ENCODE measurements around the gene TEX26.

The TEX26 gene

GRCh38 chr13:30936971-30937370, 4.5 kb downstream of the TEX26 start:
- Histone ChIP-seq H3K9ac (ENCODE audit: low read depth, low read length) (no peak overlapping the region), H3K9me3 (ENCODE audit: control insufficient read depth, insufficient read depth, low read length) (no peaks in the 10 kb centered on the region), H3K27ac (ENCODE audit: low read depth, low read length) (no peak overlapping the region), H3K4me3 (ENCODE audit: low read depth, low read length) (no peak overlapping the region), H3K36me3 (ENCODE audit: control insufficient read depth, insufficient read depth, low read length) (no peaks in the 10 kb centered on the region), H3K27me3 (ENCODE audit: control insufficient read depth, insufficient read depth, low read length) (peaks cover 16% of the 10 kb centered on the region), H3K4me1 (ENCODE audit: control insufficient read depth, insufficient read depth, low read length) (peaks cover 9% of the 10 kb centered on the region)

DNA sequence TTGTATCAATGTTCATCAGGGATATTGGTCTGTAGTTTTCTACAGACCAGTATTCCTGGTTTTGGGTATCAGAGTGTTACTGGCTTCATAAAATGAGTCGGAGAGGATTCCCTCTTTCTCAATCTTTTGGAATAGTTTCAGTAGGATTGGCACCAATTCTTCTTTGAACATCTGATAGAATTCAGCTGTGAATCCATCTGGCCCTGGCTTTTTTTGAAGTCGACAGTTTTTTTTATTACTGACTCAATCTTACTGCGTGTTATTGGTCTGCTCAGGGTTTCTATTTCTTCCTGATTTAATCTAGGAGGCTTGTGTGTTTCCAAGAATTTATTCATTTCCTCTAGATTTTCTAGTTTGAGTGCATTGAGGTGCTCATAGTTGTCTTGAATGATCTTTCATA, 11.4 kb downstream of the TEX26 start:
- H3K27ac ChIP-seq (ENCODE audit: low read depth, low read length): no peak overlapping the region
- no peaks in the 10 kb centered on the region for H3K27me3 ChIP-seq (ENCODE audit: control insufficient read depth, insufficient read depth, low read length)
- no peaks in the 10 kb centered on the region for H3K36me3 ChIP-seq (ENCODE audit: control insufficient read depth, insufficient read depth, low read length)
- H3K9ac ChIP-seq (ENCODE audit: low read depth, low read length): no peak overlapping the region
- H3K4me1 ChIP-seq (ENCODE audit: control insufficient read depth, insufficient read depth, low read length): no peaks in the 10 kb centered on the region
- no peak overlapping the region for H3K4me3 ChIP-seq (ENCODE audit: low read depth, low read length)
- H3K9me3 ChIP-seq (ENCODE audit: control insufficient read depth, insufficient read depth, low read length): peaks cover 3% of the 10 kb centered on the region; the same call in 1 of the 2 replicates

DNA sequence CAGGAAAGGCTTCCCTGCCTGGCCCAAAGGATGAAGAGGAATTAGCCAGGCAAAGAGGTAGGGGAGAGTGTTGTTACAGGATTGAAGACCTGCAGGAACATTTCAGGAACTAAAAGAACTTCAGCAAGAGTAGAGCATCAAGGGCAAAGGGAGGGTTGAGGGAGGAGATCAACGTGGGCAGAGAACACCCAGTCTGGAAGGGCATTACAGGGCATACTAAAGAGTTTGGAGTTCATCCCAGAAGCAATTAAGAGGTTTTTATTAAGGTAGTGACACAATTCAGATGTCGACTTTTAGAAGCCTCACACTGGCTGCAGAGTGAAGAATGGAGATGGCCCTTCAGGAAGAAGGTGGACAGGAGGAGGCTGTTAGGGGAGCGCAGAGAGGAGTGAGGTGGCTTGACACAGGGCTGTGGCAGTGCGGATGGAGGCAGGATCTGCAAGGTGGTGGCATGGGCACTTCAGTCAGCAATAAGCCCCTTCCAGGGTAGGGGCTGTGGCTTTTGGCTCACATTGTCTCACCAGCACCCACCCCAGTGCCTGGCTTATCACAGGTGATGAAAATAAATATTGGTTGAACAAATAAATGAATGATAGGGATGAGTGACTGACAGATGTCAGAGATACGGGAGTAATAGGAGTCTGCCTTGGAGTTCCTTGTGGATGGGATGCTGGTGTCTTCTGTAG, 24.9 kb downstream of the TEX26 start:
- no peak overlapping the region for H3K4me3 ChIP-seq (ENCODE audit: low read depth, low read length)
- H3K36me3 ChIP-seq (ENCODE audit: control insufficient read depth, insufficient read depth, low read length): no peaks in the 10 kb centered on the region
- no peaks in the 10 kb centered on the region for H3K9me3 ChIP-seq (ENCODE audit: control insufficient read depth, insufficient read depth, low read length)
- H3K27ac ChIP-seq (ENCODE audit: low read depth, low read length): no peak overlapping the region
- no peak overlapping the region for H3K9ac ChIP-seq (ENCODE audit: low read depth, low read length)
- H3K27me3 ChIP-seq (ENCODE audit: control insufficient read depth, insufficient read depth, low read length): no peaks in the 10 kb centered on the region; the same call in 1 of the 2 replicates
- no peaks in the 10 kb centered on the region for H3K4me1 ChIP-seq (ENCODE audit: control insufficient read depth, insufficient read depth, low read length)

GRCh38 chr13:30959678-30960077, 27.2 kb downstream of the TEX26 start:
- H3K27ac ChIP-seq (ENCODE audit: low read depth, low read length): no peak overlapping the region
- H3K9ac ChIP-seq (ENCODE audit: low read depth, low read length): no peak overlapping the region
- no peaks in the 10 kb centered on the region for H3K4me1 ChIP-seq (ENCODE audit: control insufficient read depth, insufficient read depth, low read length)
- no peaks in the 10 kb centered on the region for H3K36me3 ChIP-seq (ENCODE audit: control insufficient read depth, insufficient read depth, low read length)
- no peaks in the 10 kb centered on the region for H3K27me3 ChIP-seq (ENCODE audit: control insufficient read depth, insufficient read depth, low read length)
- no peak overlapping the region for H3K4me3 ChIP-seq (ENCODE audit: low read depth, low read length)
- no peaks in the 10 kb centered on the region for H3K9me3 ChIP-seq (ENCODE audit: control insufficient read depth, insufficient read depth, low read length)

GRCh38 chr13:30963791-30964190, 31.3 kb downstream of the TEX26 start:
- Histone ChIP-seq H3K4me3 (ENCODE audit: low read depth, low read length) (no peak overlapping the region), H3K27me3 (ENCODE audit: control insufficient read depth, insufficient read depth, low read length) (no peaks in the 10 kb centered on the region), H3K36me3 (ENCODE audit: control insufficient read depth, insufficient read depth, low read length) (no peaks in the 10 kb centered on the region)

GRCh38 chr13:30965380-30965779, 32.9 kb downstream of the TEX26 start:
- H3K27me3 ChIP-seq (ENCODE audit: control insufficient read depth, insufficient read depth, low read length): no peaks in the 10 kb centered on the region
- H3K4me3 ChIP-seq (ENCODE audit: low read depth, low read length): no peak overlapping the region
- H3K36me3 ChIP-seq (ENCODE audit: control insufficient read depth, insufficient read depth, low read length): no peaks in the 10 kb centered on the region
- H3K9me3 ChIP-seq (ENCODE audit: control insufficient read depth, insufficient read depth, low read length): peaks cover 21% of the 10 kb centered on the region
- H3K27ac ChIP-seq (ENCODE audit: low read depth, low read length): no peak overlapping the region
- H3K9ac ChIP-seq (ENCODE audit: low read depth, low read length): no peak overlapping the region
- H3K4me1 ChIP-seq (ENCODE audit: control insufficient read depth, insufficient read depth, low read length): no peaks in the 10 kb centered on the region

More at GRCh38 chr13:30963791-30964190, 31.3 kb downstream of the TEX26 start:
- Histone ChIP-seq H3K4me1 (ENCODE audit: control insufficient read depth, insufficient read depth, low read length) (no peaks in the 10 kb centered on the region), H3K9me3 (ENCODE audit: control insufficient read depth, insufficient read depth, low read length) (peaks cover 21% of the 10 kb centered on the region), H3K9ac (ENCODE audit: low read depth, low read length) (no peak overlapping the region), H3K27ac (ENCODE audit: low read depth, low read length) (no peak overlapping the region)

GRCh38 chr13:30966101-30966500, 33.6 kb downstream of the TEX26 start:
- no peak overlapping the region for H3K4me3 ChIP-seq (ENCODE audit: low read depth, low read length)
- no peaks in the 10 kb centered on the region for H3K4me1 ChIP-seq (ENCODE audit: control insufficient read depth, insufficient read depth, low read length)
- no peak overlapping the region for H3K27ac ChIP-seq (ENCODE audit: low read depth, low read length)
- no peaks in the 10 kb centered on the region for H3K27me3 ChIP-seq (ENCODE audit: control insufficient read depth, insufficient read depth, low read length)
- no peak overlapping the region for H3K9ac ChIP-seq (ENCODE audit: low read depth, low read length)
- peaks cover 21% of the 10 kb centered on the region for H3K9me3 ChIP-seq (ENCODE audit: control insufficient read depth, insufficient read depth, low read length)
- no peaks in the 10 kb centered on the region for H3K36me3 ChIP-seq (ENCODE audit: control insufficient read depth, insufficient read depth, low read length)

DNA sequence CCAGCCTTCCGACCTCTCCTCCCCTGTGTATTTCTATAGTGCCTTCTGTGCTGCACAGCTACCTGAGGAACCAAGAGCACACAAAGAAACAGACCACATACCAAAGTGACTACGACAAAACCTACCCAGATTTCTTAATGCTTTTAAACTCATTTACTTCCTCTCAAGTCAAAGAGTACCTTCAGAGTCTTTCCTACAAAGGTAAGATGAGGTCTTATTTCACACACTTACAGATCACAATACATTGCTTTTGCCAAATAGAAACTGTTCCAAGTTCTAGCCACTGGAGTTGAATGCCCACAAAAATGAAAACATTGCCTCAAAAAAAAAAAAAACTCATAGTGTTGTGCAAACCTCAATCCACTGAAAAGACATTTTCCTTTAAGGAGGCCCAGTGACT, 36.4 kb downstream of the TEX26 start:
- Histone ChIP-seq H3K4me3 (ENCODE audit: low read depth, low read length) (no peak overlapping the region), H3K4me1 (ENCODE audit: control insufficient read depth, insufficient read depth, low read length) (no peaks in the 10 kb centered on the region), H3K27ac (ENCODE audit: low read depth, low read length) (no peak overlapping the region), H3K36me3 (ENCODE audit: control insufficient read depth, insufficient read depth, low read length) (no peaks in the 10 kb centered on the region), H3K27me3 (ENCODE audit: control insufficient read depth, insufficient read depth, low read length) (no peaks in the 10 kb centered on the region), H3K9me3 (ENCODE audit: control insufficient read depth, insufficient read depth, low read length) (peaks cover 21% of the 10 kb centered on the region), H3K9ac (ENCODE audit: low read depth, low read length) (no peak overlapping the region)

GRCh38 chr13:30971575-30971974, 39.1 kb downstream of the TEX26 start:
- H3K36me3 ChIP-seq (ENCODE audit: control insufficient read depth, insufficient read depth, low read length): no peaks in the 10 kb centered on the region
- H3K27me3 ChIP-seq (ENCODE audit: control insufficient read depth, insufficient read depth, low read length): no peaks in the 10 kb centered on the region
- H3K9me3 ChIP-seq (ENCODE audit: control insufficient read depth, insufficient read depth, low read length): peaks cover 12% of the 10 kb centered on the region
- no peak overlapping the region for H3K27ac ChIP-seq (ENCODE audit: low read depth, low read length)
- H3K9ac ChIP-seq (ENCODE audit: low read depth, low read length): no peak overlapping the region
- H3K4me3 ChIP-seq (ENCODE audit: low read depth, low read length): no peak overlapping the region
- no peaks in the 10 kb centered on the region for H3K4me1 ChIP-seq (ENCODE audit: control insufficient read depth, insufficient read depth, low read length)

GRCh38 chr13:30972888-30973377, 40.5 kb downstream of the TEX26 start:
- H3K27me3 ChIP-seq (ENCODE audit: control insufficient read depth, insufficient read depth, low read length): no peaks in the 10 kb centered on the region
- no peaks in the 10 kb centered on the region; the same call in 1 of the 2 replicates for H3K9me3 ChIP-seq (ENCODE audit: control insufficient read depth, insufficient read depth, low read length)
- no peaks in the 10 kb centered on the region for H3K4me1 ChIP-seq (ENCODE audit: control insufficient read depth, insufficient read depth, low read length)
- no peaks in the 10 kb centered on the region for H3K36me3 ChIP-seq (ENCODE audit: control insufficient read depth, insufficient read depth, low read length)
- no peak overlapping the region for H3K9ac ChIP-seq (ENCODE audit: low read depth, low read length)
- H3K4me3 ChIP-seq (ENCODE audit: low read depth, low read length): no peak overlapping the region
- no peak overlapping the region for H3K27ac ChIP-seq (ENCODE audit: low read depth, low read length)

GRCh38 chr13:30974350-30974749, 41.9 kb downstream of the TEX26 start:
- no peaks in the 10 kb centered on the region for H3K27me3 ChIP-seq (ENCODE audit: control insufficient read depth, insufficient read depth, low read length)
- H3K4me1 ChIP-seq (ENCODE audit: control insufficient read depth, insufficient read depth, low read length): no peaks in the 10 kb centered on the region
- H3K36me3 ChIP-seq (ENCODE audit: control insufficient read depth, insufficient read depth, low read length): no peaks in the 10 kb centered on the region
- H3K4me3 ChIP-seq (ENCODE audit: low read depth, low read length): no peak overlapping the region
- H3K9ac ChIP-seq (ENCODE audit: low read depth, low read length): no peak overlapping the region
- no peak overlapping the region for H3K27ac ChIP-seq (ENCODE audit: low read depth, low read length)
- H3K9me3 ChIP-seq (ENCODE audit: control insufficient read depth, insufficient read depth, low read length): no peaks in the 10 kb centered on the region

Data from HUES48 (cell line).